IMR-90 (cell line): ENCODE results near the gene RGL4. TPM values are rescaled to one million over a fixed set of nuclear protein-coding genes. Genes with fewer than 3 reads are reported as not detected.

Source experiments
- ATAC-seq: fragments of 200-7000 bp; cut with Tn5 transposase; 2 replicates; pipeline ENCODE4 v1.9.1; 2020; ENCODE audit warnings: low read depth, mild to moderate bottlenecking, moderate library complexity
- BruUV-seq: library from RNA; stranded (reverse); fragments of 400-500 nt; replicated peaks from 2 replicates; lab custom pipeline; 2021; lab: Mats Ljungman, UMichigan
- CTCF ChIA-PET: fragments of 300-600 bp; formaldehyde crosslinking; extraction: SDS; loops from one replicate; lab custom pipeline; 2021; ENCODE audit warnings: antibody characterized with exemption; lab: Yijun Ruan, JAX
- POLR2A ChIA-PET: fragments of 300-600 bp; sonication (Branson Sonifier 250); formaldehyde crosslinking; loops from one replicate; lab custom pipeline; 2022; ENCODE audit warnings: antibody characterized with exemption; ENCODE audit not compliant: unreplicated experiment; lab: Charles Lee
- DNase-seq: peaks from one replicate; pipeline ENCODE4 v3.0.0; 2013
- H2AFZ ChIP-seq: replicated peaks from 2 replicates; pipeline ENCODE3; 2013; ENCODE audit warnings: low read length, mild to moderate bottlenecking; ENCODE audit not compliant: poor library complexity
- H2AK5ac ChIP-seq: 2 replicates; pipeline ENCODE4 v1.6.1; 2013; ENCODE audit warnings: low read depth, low read length, inconsistent platforms
- H2AK9ac ChIP-seq: replicated peaks from 2 replicates; pipeline ENCODE3; 2013; ENCODE audit warnings: mild to moderate bottlenecking, low read depth, low read length, moderate library complexity; ENCODE audit not compliant: poor library complexity
- H2BK120ac ChIP-seq: 2 replicates; pipeline ENCODE4 v1.6.1; 2013; ENCODE audit warnings: low read depth, low read length, inconsistent platforms
- H2BK15ac ChIP-seq: 3 replicates; pipeline ENCODE4 v1.6.1; 2013; ENCODE audit warnings: low read depth, low read length, inconsistent platforms
- H2BK20ac ChIP-seq: 2 replicates; pipeline ENCODE4 v1.6.1; 2013; ENCODE audit warnings: low read depth, mild to moderate bottlenecking, inconsistent platforms, low read length, moderate library complexity
- H2BK5ac ChIP-seq: 2 replicates; pipeline ENCODE4 v1.6.1; 2013; ENCODE audit warnings: mild to moderate bottlenecking, low read depth, low read length, inconsistent platforms; ENCODE audit not compliant: poor library complexity, severe bottlenecking
- H3K14ac ChIP-seq: replicated peaks from 2 replicates; pipeline ENCODE4 v1.6.1; 2013; ENCODE audit warnings: low read depth, low read length, inconsistent platforms
- H3K18ac ChIP-seq: 2 replicates; pipeline ENCODE4 v1.6.1; 2013; ENCODE audit warnings: low read depth, low read length, control low read depth
- H3K23ac ChIP-seq: 2 replicates; pipeline ENCODE4 v1.6.1; 2013; ENCODE audit warnings: low read depth, low read length, inconsistent platforms
- H3K27ac ChIP-seq: 2 replicates; pipeline ENCODE4 v1.5.1; 2013; ENCODE audit warnings: mild to moderate bottlenecking, control low read depth, low read length; ENCODE audit not compliant: insufficient read depth
- H3K27me3 ChIP-seq: 2 replicates; pipeline ENCODE4 v1.6.1; 2013; ENCODE audit warnings: low read length; ENCODE audit not compliant: control insufficient read depth, insufficient read depth
- H3K36me3 ChIP-seq: 2 replicates; pipeline ENCODE4 v1.6.1; 2013; ENCODE audit warnings: low read length, mixed read lengths; ENCODE audit not compliant: control insufficient read depth, insufficient read depth
- H3K4ac ChIP-seq: 2 replicates; pipeline ENCODE4 v1.6.1; 2013; ENCODE audit warnings: low read depth, low read length, inconsistent platforms
- H3K4me1 ChIP-seq: 2 replicates; pipeline ENCODE4 v1.6.1; 2013; ENCODE audit warnings: low read length, mixed read lengths; ENCODE audit not compliant: control insufficient read depth, insufficient read depth
- H3K4me2 ChIP-seq: 2 replicates; pipeline ENCODE4 v1.6.1; 2013; ENCODE audit warnings: low read depth, mild to moderate bottlenecking, control low read depth, low read length, moderate library complexity
- H3K4me3 ChIP-seq: 2 replicates; pipeline ENCODE4 v1.5.1; 2013; ENCODE audit warnings: low read depth, mild to moderate bottlenecking, control low read depth, low read length, moderate library complexity; ENCODE audit not compliant: insufficient read depth
- H3K56ac ChIP-seq: 2 replicates; pipeline ENCODE4 v1.6.1; 2013; ENCODE audit warnings: low read length, inconsistent platforms; ENCODE audit not compliant: insufficient read depth; ENCODE audit errors: extremely low read depth
- H3K79me1 ChIP-seq, 2 experiments: 2 replicates each; pipeline ENCODE4 v1.6.1; 2013; ENCODE audit warnings: low read length in 2 of 2, inconsistent platforms in 1 of 2, low read depth in 1 of 2
- H3K9ac ChIP-seq: 2 replicates; pipeline ENCODE4 v1.6.1; 2013; ENCODE audit warnings: low read depth, low read length, control low read depth
- H3K9me1 ChIP-seq: 2 replicates; pipeline ENCODE4 v1.6.1; 2013; ENCODE audit warnings: low read length, inconsistent platforms; ENCODE audit not compliant: insufficient read depth
- H3K9me3 ChIP-seq: 2 replicates; pipeline ENCODE4 v1.6.1; 2013; ENCODE audit warnings: low read length; ENCODE audit not compliant: control insufficient read depth, insufficient read depth
- H4K20me1 ChIP-seq: 2 replicates; pipeline ENCODE4 v1.6.1; 2013; ENCODE audit warnings: low read length, inconsistent platforms; ENCODE audit not compliant: insufficient read depth
- H4K5ac ChIP-seq: 2 replicates; pipeline ENCODE4 v1.6.1; 2013; ENCODE audit warnings: mild to moderate bottlenecking, low read depth, low read length, control low read depth
- H4K8ac ChIP-seq, 2 experiments: 2 replicates each; pipeline ENCODE4 v1.6.1; 2013; ENCODE audit warnings: low read depth in 2 of 2, low read length in 2 of 2, control low read depth in 1 of 2, inconsistent platforms in 1 of 2
- H4K91ac ChIP-seq: 2 replicates; pipeline ENCODE4 v1.6.1; 2013; ENCODE audit warnings: low read depth, low read length, inconsistent platforms; ENCODE audit not compliant: insufficient read depth
- BHLHE40 ChIP-seq: fragments of 150-350 bp; IDR thresholded peaks from 2 replicates; pipeline ENCODE4 v1.6.1; 2016; ENCODE audit warnings: mild to moderate bottlenecking, low read depth, low read length
- CEBPB ChIP-seq: IDR thresholded peaks from 2 replicates; pipeline ENCODE4 v1.6.1; 2012; ENCODE audit warnings: low read depth, low read length, improper control_type of control experiment
- CHD1 ChIP-seq: IDR thresholded peaks from 2 replicates; pipeline ENCODE4 v1.6.1; 2012; ENCODE audit warnings: low read depth, low read length, improper control_type of control experiment
- CTCF ChIP-seq: conservative IDR thresholded peaks from 2 replicates; pipeline ENCODE4 v1.5.1; 2012; ENCODE audit warnings: mild to moderate bottlenecking, low read depth, low read length, improper control_type of control experiment
- ELK1 ChIP-seq: fragments of 150-350 bp; IDR thresholded peaks from 2 replicates; pipeline ENCODE4 v1.6.1; 2016; ENCODE audit warnings: low read depth, mild to moderate bottlenecking, low read length, moderate library complexity, borderline replicate concordance
- FOS ChIP-seq: fragments of 150-350 bp; IDR thresholded peaks from 2 replicates; pipeline ENCODE4 v1.6.1; 2016; ENCODE audit warnings: low read depth, low read length
- MAFK ChIP-seq: IDR thresholded peaks from 2 replicates; pipeline ENCODE4 v1.6.1; 2012; ENCODE audit warnings: low read depth, low read length, improper control_type of control experiment
- MAZ ChIP-seq: IDR thresholded peaks from 2 replicates; pipeline ENCODE4 v1.6.1; 2012; ENCODE audit warnings: low read depth, mild to moderate bottlenecking, low read length, improper control_type of control experiment, moderate library complexity, borderline replicate concordance
- MXI1 ChIP-seq: IDR thresholded peaks from 2 replicates; pipeline ENCODE4 v1.6.1; 2012; ENCODE audit warnings: low read depth, mild to moderate bottlenecking, low read length, moderate library complexity, borderline replicate concordance
- NFE2L2 ChIP-seq: fragments of 150-350 bp; IDR thresholded peaks from 2 replicates; pipeline ENCODE4 v1.6.1; 2016; ENCODE audit warnings: low read depth, mild to moderate bottlenecking, low read length
- POLR2A ChIP-seq: IDR thresholded peaks from 2 replicates; pipeline ENCODE4 v1.6.1; 2012; ENCODE audit warnings: mild to moderate bottlenecking, low read depth, low read length
- RFX5 ChIP-seq: IDR thresholded peaks from 2 replicates; pipeline ENCODE4 v1.8.0; 2012; ENCODE audit warnings: low read depth, mild to moderate bottlenecking, low read length, moderate library complexity
- whole genome bisulfite sequencing, 2 experiments: methylation state at CpG; one replicate each; pipeline versions ENCODE4 v1.1.5 to v1.1.7; 2013; ENCODE audit warnings: missing lambda C conversion rate in 2 of 2; ENCODE audit not compliant: insufficient read length in 1 of 2; ENCODE audit errors: extremely low coverage in 2 of 2; 5-methylcytosine and 5-hydroxymethylcytosine counted together
- dilution Hi-C: fragments of 300-500 bp; cut with HindIII; formaldehyde crosslinking; loops from one replicate; pipeline ENCODE4 v1.14.3; 2018; ENCODE audit warnings: low sequenced_read_pairs; ENCODE audit not compliant: unreplicated experiment
- in situ Hi-C: fragments of 300-500 bp; cut with MboI; formaldehyde crosslinking; loops from 3 replicates; pipeline ENCODE4 v1.14.3; 2019; ENCODE audit warnings: low sequenced_read_pairs, inconsistent platforms, mixed read lengths
- intact Hi-C: fragments of 100-400 bp; cut with micrococcal nuclease; formaldehyde crosslinking; loops from 2 replicates; pipeline ENCODE4 v1.10.0; 2022
- polyA plus RNA-seq, 3 experiments: library from polyadenylated mRNA; depleted of rRNA; stranded (reverse); fragments of >200 nt; gene quantifications; 2 replicates each; pipeline ENCODE4 v1.2.3, GENCODE V29; 2012; ENCODE audit warnings: low replicate concordance in 1 of 3
- total RNA-seq: library from RNA; depleted of rRNA; stranded (reverse); fragments of >200 nt; gene quantifications from 2 replicates; pipeline ENCODE4 v1.2.3, GENCODE V29; 2012
- TF ChIP-seq, protein P1 (sequence below): fragments of 150-350 bp; IDR thresholded peaks from 2 replicates; pipeline ENCODE4 v1.6.1; 2017; ENCODE audit warnings: mild to moderate bottlenecking, antibody characterized with exemption, low read length, low read depth

Gene RGL4
- total and polyA plus RNA-seq, 2 of the 4 experiments (the other 2 are of a cell fraction), result not detected

GRCh38 chr22:23697031-23697970, 6.5 kb downstream of the RGL4 start:
- dilution Hi-C loops (no loop called here), in situ Hi-C loops (no loop called here), intact Hi-C loops (no loop called here)
- 100% methylated on average over 1 of the region's 11 CpGs; no CpG with 5 or more reads in 1 of the 2 experiments for WGBS, 2 experiments
- DNase-seq, result no peak
- H3K27ac ChIP-seq, result no peak overlapping the region
- no peak overlapping the region for H3K18ac ChIP-seq
- H2BK5ac ChIP-seq, result no peak overlapping the region
- no peaks in the 10 kb centered on the region for H3K9me3 ChIP-seq
- no peak overlapping the region for H2BK120ac ChIP-seq
- no peak overlapping the region for H3K56ac ChIP-seq
- H2AFZ ChIP-seq, result no peak overlapping the region
- no peak overlapping the region for H3K23ac ChIP-seq
- no peak overlapping the region for H2AK5ac ChIP-seq
- H3K36me3 ChIP-seq, result peaks cover 23% of the 10 kb centered on the region
- ChIA-PET POLR2A (interaction anchor here (0.6 kb wide), 1 partner anchor 419 kb away, joined by 3 read pairs; no protein-coding TSS in a partner anchor), CTCF (no interaction called here)
- no peak overlapping the region for H3K9ac ChIP-seq
- H3K4ac ChIP-seq, result no peak overlapping the region
- H3K27me3 ChIP-seq, result no peaks in the 10 kb centered on the region
- H3K4me1 ChIP-seq, result peaks cover 15% of the 10 kb centered on the region
- peaks cover 26% of the 10 kb centered on the region for H3K9me1 ChIP-seq
- BruUV-seq, result no TSS peak
- H3K79me1 ChIP-seq, result peaks cover 21 to 32% of the 10 kb centered on the region in 2 experiments
- H3K4me3 ChIP-seq, result no peak overlapping the region
- H4K20me1 ChIP-seq, result peaks cover 11% of the 10 kb centered on the region; the same call in 1 of the 2 replicates
- H3K4me2 ChIP-seq, result no peak overlapping the region
- no peak overlapping the region for H4K91ac ChIP-seq
- H4K5ac ChIP-seq, result no peak overlapping the region
- no peak overlapping the region for H2AK9ac ChIP-seq
- TF ChIP-seq, protein P1, sequence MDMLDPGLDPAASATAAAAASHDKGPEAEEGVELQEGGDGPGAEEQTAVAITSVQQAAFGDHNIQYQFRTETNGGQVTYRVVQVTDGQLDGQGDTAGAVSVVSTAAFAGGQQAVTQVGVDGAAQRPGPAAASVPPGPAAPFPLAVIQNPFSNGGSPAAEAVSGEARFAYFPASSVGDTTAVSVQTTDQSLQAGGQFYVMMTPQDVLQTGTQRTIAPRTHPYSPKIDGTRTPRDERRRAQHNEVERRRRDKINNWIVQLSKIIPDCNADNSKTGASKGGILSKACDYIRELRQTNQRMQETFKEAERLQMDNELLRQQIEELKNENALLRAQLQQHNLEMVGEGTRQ, result no peak
- TF ChIP-seq ELK1 (no peak), CEBPB (no peak), POLR2A (no peak), CTCF (no peak), RFX5 (no peak), CHD1 (no peak), FOS (no peak), BHLHE40 (no peak), MXI1 (no peak), MAZ (no peak), NFE2L2 (no peak), MAFK (no peak)
- H3K14ac ChIP-seq, result no peak overlapping the region
- no peak overlapping the region for H4K8ac ChIP-seq
- ATAC-seq, result no peak
- H2BK20ac ChIP-seq, result no peak overlapping the region
- no peak overlapping the region for H2BK15ac ChIP-seq
